Tibial nerve (tissue), 4 donors: ENCODE measurements around the gene ETAA1. TPM values are rescaled to one million over a fixed set of nuclear protein-coding genes. Genes with fewer than 3 reads are reported as not detected.

Experiments
- DNase-seq, 2 donors: peaks; one replicate each; pipeline ENCODE4 v3.0.0-alpha.2; 2019; ENCODE audit warnings: low spot score in 2 of 2
- H3K27ac ChIP-seq, 4 donors: fragments of 200-600 bp; sonication (generic) in 3 of 4; one replicate each; pipeline ENCODE4 v1.5.1; 2017 to 2019; ENCODE audit warnings: mild to moderate bottlenecking in 1 of 4
- H3K27me3 ChIP-seq, 2 donors: fragments of 200-600 bp; sonication (generic) in 1 of 2; one replicate each; pipeline versions ENCODE4 v1.5.1 to v1.6.0; 2017 to 2019
- H3K36me3 ChIP-seq, 3 donors: fragments of 200-600 bp; sonication (generic); one replicate each; pipeline ENCODE4 v1.5.1; 2018 to 2019
- H3K4me1 ChIP-seq, 4 donors: fragments of 200-600 bp; sonication (generic) in 3 of 4; one replicate each; pipeline ENCODE4 v1.5.1; 2017 to 2019
- H3K4me3 ChIP-seq, 4 donors: fragments of 200-600 bp; sonication (generic) in 3 of 4; one replicate each; pipeline ENCODE4 v1.5.1; 2017 to 2019; ENCODE audit warnings: mild to moderate bottlenecking in 1 of 4, moderate library complexity in 1 of 4
- H3K9me3 ChIP-seq, 4 donors: fragments of 200-600 bp; sonication (generic) in 3 of 4; one replicate each; pipeline ENCODE4 v1.5.1; 2017 to 2019
- EP300 ChIP-seq, 2 donors: sonication (generic); formaldehyde crosslinking; IDR thresholded peaks; one replicate each; pipeline ENCODE4 v1.6.1; 2017; ENCODE audit warnings: antibody characterized with exemption in 2 of 2, mild to moderate bottlenecking in 1 of 2
- POLR2A ChIP-seq, 2 donors: fragments of 450-650 bp; IDR thresholded peaks; one replicate each; pipeline ENCODE4 v1.6.1; 2017; ENCODE audit warnings: antibody characterized with exemption in 2 of 2, mild to moderate bottlenecking in 2 of 2, moderate library complexity in 2 of 2
- WGBS, 2 donors: methylation state at CpG; one replicate each; pipeline ENCODE4 v1.1.5; 2018; 5-methylcytosine and 5-hydroxymethylcytosine counted together
- total RNA-seq, 4 donors: library from RNA; depleted of rRNA; stranded (reverse); fragments of >200 nt; gene quantifications; one replicate each; pipeline ENCODE4 v1.1.0, GENCODE V29; 2016
- TF ChIP-seq, protein P1 (sequence below), 5 experiments: fragments of 200-600 bp in 3 of 5; fragments of 450-650 bp in 2 of 5; sonication (generic) in 3 of 5; IDR thresholded peaks; one replicate each; pipeline ENCODE4 v1.5.1; 2016 to 2019; ENCODE audit warnings: antibody characterized with exemption in 5 of 5, mild to moderate bottlenecking in 3 of 5, moderate library complexity in 2 of 5

ETAA1 gene
- total RNA-seq, 4 donors from 2014 or later: 16.8 to 25.5 (median 23.0) TPM

DNA sequence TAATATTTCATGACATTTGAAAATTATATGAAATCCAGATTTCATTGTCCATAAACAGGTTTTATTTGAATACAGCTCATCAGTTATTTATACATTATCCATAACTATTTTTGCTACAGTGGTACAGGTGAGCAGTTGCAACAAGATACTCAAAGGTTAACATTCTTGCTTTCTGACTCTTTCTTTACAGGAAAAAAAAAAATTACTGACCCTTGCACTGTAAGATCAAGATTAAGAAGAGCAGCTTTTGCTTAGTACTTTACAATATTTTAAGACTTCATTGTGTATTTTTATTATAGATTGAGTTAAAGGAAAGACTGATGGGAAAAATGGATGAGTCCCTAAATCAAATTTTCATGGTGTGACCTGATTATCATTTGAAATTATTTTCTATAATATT is 11.2 kb downstream of the ETAA1 start:
- Histone ChIP-seq H3K4me1 (no peaks in the 10 kb centered on the region), H3K9me3 (no peaks in the 10 kb centered on the region), H3K36me3 (peaks cover 0 to 52% (median 4%) of the 10 kb centered on the region in 3 donors), H3K4me3 (no peak overlapping the region), H3K27me3 (no peaks in the 10 kb centered on the region), H3K27ac (no peak overlapping the region)
- no peak for TF ChIP-seq POLR2A (IDR thresholded peaks at IDR 0.05)
- TF ChIP-seq, protein P1, sequence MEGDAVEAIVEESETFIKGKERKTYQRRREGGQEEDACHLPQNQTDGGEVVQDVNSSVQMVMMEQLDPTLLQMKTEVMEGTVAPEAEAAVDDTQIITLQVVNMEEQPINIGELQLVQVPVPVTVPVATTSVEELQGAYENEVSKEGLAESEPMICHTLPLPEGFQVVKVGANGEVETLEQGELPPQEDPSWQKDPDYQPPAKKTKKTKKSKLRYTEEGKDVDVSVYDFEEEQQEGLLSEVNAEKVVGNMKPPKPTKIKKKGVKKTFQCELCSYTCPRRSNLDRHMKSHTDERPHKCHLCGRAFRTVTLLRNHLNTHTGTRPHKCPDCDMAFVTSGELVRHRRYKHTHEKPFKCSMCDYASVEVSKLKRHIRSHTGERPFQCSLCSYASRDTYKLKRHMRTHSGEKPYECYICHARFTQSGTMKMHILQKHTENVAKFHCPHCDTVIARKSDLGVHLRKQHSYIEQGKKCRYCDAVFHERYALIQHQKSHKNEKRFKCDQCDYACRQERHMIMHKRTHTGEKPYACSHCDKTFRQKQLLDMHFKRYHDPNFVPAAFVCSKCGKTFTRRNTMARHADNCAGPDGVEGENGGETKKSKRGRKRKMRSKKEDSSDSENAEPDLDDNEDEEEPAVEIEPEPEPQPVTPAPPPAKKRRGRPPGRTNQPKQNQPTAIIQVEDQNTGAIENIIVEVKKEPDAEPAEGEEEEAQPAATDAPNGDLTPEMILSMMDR (IDR thresholded peaks at IDR 0.05): no peak
- TF ChIP-seq EP300 (IDR thresholded peaks at IDR 0.05): no peak
- DNase-seq: no peak

DNA sequence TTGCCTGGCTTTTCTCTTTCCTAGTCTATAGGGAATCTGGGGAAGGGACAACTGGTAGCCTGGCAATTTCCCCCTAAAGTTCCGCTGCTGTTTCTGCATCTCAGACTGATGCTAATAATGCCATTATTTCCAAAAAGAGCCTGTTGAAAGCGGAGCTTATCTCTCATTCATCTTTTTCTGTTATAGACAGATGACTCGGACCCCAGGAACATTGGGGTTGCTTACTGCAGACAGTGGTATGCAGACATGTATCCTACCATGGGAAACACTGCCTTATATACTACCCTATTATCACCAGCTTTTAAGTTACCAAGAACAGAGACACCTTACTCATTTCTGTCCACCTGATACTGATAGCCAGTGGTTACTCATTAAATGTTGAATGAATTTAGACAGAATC is 15.3 kb downstream of the ETAA1 start:
- Histone ChIP-seq H3K27ac (no peak overlapping the region), H3K4me1 (no peaks in the 10 kb centered on the region), H3K36me3 (peaks cover 0 to 32% (median 0%) of the 10 kb centered on the region in 3 donors), H3K9me3 (no peaks in the 10 kb centered on the region), H3K27me3 (no peaks in the 10 kb centered on the region), H3K4me3 (no peak overlapping the region)
- TF ChIP-seq, protein P1 (IDR thresholded peaks at IDR 0.05): no peak
- TF ChIP-seq POLR2A (IDR thresholded peaks at IDR 0.05) (no peak), EP300 (IDR thresholded peaks at IDR 0.05) (no peak)
- WGBS, 2 donors: 93 to 96% methylated on average over 3 of the region's 3 CpGs
- DNase-seq: no peak

DNA sequence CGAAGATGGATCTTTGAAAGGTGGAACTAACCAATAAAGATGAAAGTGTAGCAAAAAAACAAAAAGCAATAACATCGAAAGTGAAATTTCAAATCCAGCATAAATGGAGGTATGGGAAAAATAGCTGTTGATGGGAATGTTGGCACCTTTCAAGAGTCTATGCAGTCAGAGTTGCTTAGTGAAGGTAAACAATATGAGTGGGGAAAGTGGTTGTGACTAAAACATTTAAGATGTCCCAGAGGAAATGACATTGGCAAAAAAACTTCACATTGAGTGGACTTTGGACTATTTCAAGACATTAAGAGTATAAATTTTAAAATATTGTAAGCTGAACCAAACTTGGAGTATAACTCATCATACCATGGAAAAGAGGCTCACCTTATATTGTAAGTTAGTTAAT is 17.7 kb downstream of the ETAA1 start:
- no peak overlapping the region for H3K27ac ChIP-seq
- H3K27me3 ChIP-seq: no peaks in the 10 kb centered on the region
- H3K4me1 ChIP-seq: no peaks in the 10 kb centered on the region
- no peak for DNase-seq
- H3K36me3 ChIP-seq: peaks cover 0 to 24% (median 0%) of the 10 kb centered on the region in 3 donors
- WGBS, 2 donors: 74 to 82% methylated on average over 2 of the region's 2 CpGs
- H3K9me3 ChIP-seq: no peaks in the 10 kb centered on the region
- TF ChIP-seq POLR2A (IDR thresholded peaks at IDR 0.05): no peak
- no peak for TF ChIP-seq EP300 (IDR thresholded peaks at IDR 0.05)
- TF ChIP-seq, protein P1 (IDR thresholded peaks at IDR 0.05): no peak
- no peak overlapping the region for H3K4me3 ChIP-seq

DNA sequence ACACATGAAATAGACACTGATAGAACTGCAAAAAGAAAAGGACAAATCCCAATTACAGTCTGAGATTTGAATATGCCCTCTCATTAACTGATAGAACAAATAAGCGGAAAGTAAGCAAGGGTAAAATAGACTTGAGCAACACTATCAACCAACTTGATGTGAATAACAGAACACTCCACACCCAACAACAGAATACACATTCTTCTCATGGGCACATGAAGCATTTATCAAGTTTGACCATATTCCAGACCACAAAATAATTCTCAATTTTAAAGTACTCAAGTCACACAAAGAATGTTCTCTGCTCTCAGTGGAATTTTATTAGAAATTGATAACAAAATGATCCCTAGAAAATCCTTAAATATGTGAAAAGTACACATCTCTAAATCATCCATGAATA is 19.0 kb downstream of the ETAA1 start:
- TF ChIP-seq EP300 (IDR thresholded peaks at IDR 0.05) (no peak), POLR2A (IDR thresholded peaks at IDR 0.05) (no peak)
- TF ChIP-seq, protein P1 (IDR thresholded peaks at IDR 0.05): no peak
- Histone ChIP-seq H3K4me3 (no peak overlapping the region), H3K9me3 (no peaks in the 10 kb centered on the region), H3K27ac (no peak overlapping the region), H3K4me1 (no peaks in the 10 kb centered on the region), H3K36me3 (peaks cover 0 to 13% (median 0%) of the 10 kb centered on the region in 3 donors), H3K27me3 (no peaks in the 10 kb centered on the region)
- WGBS, 2 donors: 92 to 98% methylated on average over 1 of the region's 1 CpG
- no peak for DNase-seq

DNA sequence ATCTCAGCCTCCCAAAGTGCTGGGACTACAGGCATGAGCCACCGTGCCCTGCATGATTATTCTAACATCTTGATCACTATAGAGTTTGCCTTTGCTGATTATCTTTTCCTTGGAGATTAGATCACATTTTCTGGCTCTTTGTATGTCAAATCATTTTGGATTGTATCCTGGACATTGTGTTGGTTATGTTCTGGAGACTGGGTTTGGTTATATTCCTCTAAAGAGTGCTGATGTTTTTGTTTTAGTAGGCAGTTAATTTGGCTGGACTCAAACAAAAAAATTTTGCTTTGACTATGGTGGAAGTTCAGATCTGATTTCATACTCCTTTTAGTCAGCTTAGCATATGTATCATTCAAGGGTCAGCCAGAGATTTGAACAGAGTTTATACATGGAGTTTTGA is 26.4 kb downstream of the ETAA1 start:
- no peaks in the 10 kb centered on the region for H3K36me3 ChIP-seq
- peaks cover 0 to 23% (median 0%) of the 10 kb centered on the region in 4 donors for H3K9me3 ChIP-seq
- WGBS, 2 donors: 93 to 96% methylated on average over 1 of the region's 1 CpG
- no peak overlapping the region for H3K4me3 ChIP-seq
- no peak overlapping the region for H3K27ac ChIP-seq
- H3K4me1 ChIP-seq: no peaks in the 10 kb centered on the region
- TF ChIP-seq EP300 (IDR thresholded peaks at IDR 0.05) (no peak), POLR2A (IDR thresholded peaks at IDR 0.05) (no peak)
- TF ChIP-seq, protein P1 (IDR thresholded peaks at IDR 0.05): no peak
- H3K27me3 ChIP-seq: no peaks in the 10 kb centered on the region
- DNase-seq: no peak
